Keratinocyte (primary cell): ENCODE measurements around the gene NR1H2.

ENCODE experiments used
- EZH2 ChIP-seq: IDR thresholded peaks from one replicate; pipeline ENCODE4 v1.6.1; 2012; ENCODE audit warnings: inconsistent platforms, mild to moderate bottlenecking, low read length, moderate library complexity
- TF ChIP-seq, protein P1 (sequence below), 3 experiments: IDR thresholded peaks in 1 of 3; conservative IDR thresholded peaks in 1 of 3; optimal IDR thresholded peaks in 1 of 3; 2 replicates in 2 of 3; 3 replicates in 1 of 3; pipeline versions ENCODE3 to v1.5.1; 2011; ENCODE audit warnings: low read length in 3 of 3, mild to moderate bottlenecking in 3 of 3, moderate library complexity in 2 of 3, control low read depth in 1 of 3, inconsistent platforms in 1 of 3; ENCODE audit not compliant: insufficient read depth in 2 of 3; ENCODE audit errors: extremely low read depth in 1 of 3

DNA sequence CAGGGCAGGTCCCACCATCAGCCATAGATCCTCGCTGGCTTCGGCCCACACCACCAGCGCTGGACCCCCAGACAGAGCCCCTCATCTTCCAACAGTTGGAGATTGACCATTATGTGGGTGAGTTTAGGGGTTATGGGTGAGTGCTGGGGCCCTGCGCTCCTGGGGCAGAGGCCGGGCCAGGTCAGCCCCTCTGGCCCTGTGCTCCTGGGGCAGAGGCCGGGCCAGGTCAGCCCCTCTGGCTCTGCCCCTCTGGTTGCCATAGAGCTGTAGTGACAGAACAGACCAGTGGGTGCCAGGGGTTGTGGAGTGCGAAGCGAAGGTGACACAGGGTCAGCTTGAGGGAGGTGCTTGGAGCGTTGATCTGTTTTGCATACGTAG lies 23.1 kb downstream of the NR1H2 start:
- TF ChIP-seq, protein P1, sequence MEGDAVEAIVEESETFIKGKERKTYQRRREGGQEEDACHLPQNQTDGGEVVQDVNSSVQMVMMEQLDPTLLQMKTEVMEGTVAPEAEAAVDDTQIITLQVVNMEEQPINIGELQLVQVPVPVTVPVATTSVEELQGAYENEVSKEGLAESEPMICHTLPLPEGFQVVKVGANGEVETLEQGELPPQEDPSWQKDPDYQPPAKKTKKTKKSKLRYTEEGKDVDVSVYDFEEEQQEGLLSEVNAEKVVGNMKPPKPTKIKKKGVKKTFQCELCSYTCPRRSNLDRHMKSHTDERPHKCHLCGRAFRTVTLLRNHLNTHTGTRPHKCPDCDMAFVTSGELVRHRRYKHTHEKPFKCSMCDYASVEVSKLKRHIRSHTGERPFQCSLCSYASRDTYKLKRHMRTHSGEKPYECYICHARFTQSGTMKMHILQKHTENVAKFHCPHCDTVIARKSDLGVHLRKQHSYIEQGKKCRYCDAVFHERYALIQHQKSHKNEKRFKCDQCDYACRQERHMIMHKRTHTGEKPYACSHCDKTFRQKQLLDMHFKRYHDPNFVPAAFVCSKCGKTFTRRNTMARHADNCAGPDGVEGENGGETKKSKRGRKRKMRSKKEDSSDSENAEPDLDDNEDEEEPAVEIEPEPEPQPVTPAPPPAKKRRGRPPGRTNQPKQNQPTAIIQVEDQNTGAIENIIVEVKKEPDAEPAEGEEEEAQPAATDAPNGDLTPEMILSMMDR (optimal IDR thresholded peaks at IDR 0.05 in 1 of 3, IDR thresholded peaks at IDR 0.05 in 1 of 3, conservative IDR thresholded peaks at IDR 0.05 in 1 of 3; ENCODE audit: extremely low read depth in 1 of 3, insufficient read depth in 2 of 3, low read length in 3 of 3): no peak
- no peak for TF ChIP-seq EZH2
